IMR-90 (cell line): ENCODE results near the gene LENEP. TPM values are rescaled to one million over a fixed set of nuclear protein-coding genes. Genes with fewer than 3 reads are reported as not detected.

Source experiments
- ATAC-seq: fragments of 200-7000 bp; cut with Tn5 transposase; 2 replicates; pipeline ENCODE4 v1.9.1; 2020; ENCODE audit warnings: low read depth, mild to moderate bottlenecking, moderate library complexity
- BruUV-seq: library from RNA; stranded (reverse); fragments of 400-500 nt; replicated peaks from 2 replicates; lab custom pipeline; 2021; lab: Mats Ljungman, UMichigan
- CTCF ChIA-PET: fragments of 300-600 bp; formaldehyde crosslinking; extraction: SDS; loops from one replicate; lab custom pipeline; 2021; ENCODE audit warnings: antibody characterized with exemption; lab: Yijun Ruan, JAX
- POLR2A ChIA-PET: fragments of 300-600 bp; sonication (Branson Sonifier 250); formaldehyde crosslinking; loops from one replicate; lab custom pipeline; 2022; ENCODE audit warnings: antibody characterized with exemption; ENCODE audit not compliant: unreplicated experiment; lab: Charles Lee
- DNase-seq: peaks from one replicate; pipeline ENCODE4 v3.0.0; 2013
- H2AFZ ChIP-seq: replicated peaks from 2 replicates; pipeline ENCODE3; 2013; ENCODE audit warnings: low read length, mild to moderate bottlenecking; ENCODE audit not compliant: poor library complexity
- H2AK5ac ChIP-seq: 2 replicates; pipeline ENCODE4 v1.6.1; 2013; ENCODE audit warnings: low read depth, low read length, inconsistent platforms
- H2AK9ac ChIP-seq: replicated peaks from 2 replicates; pipeline ENCODE3; 2013; ENCODE audit warnings: mild to moderate bottlenecking, low read depth, low read length, moderate library complexity; ENCODE audit not compliant: poor library complexity
- H2BK120ac ChIP-seq: 2 replicates; pipeline ENCODE4 v1.6.1; 2013; ENCODE audit warnings: low read depth, low read length, inconsistent platforms
- H2BK15ac ChIP-seq: 3 replicates; pipeline ENCODE4 v1.6.1; 2013; ENCODE audit warnings: low read depth, low read length, inconsistent platforms
- H2BK20ac ChIP-seq: 2 replicates; pipeline ENCODE4 v1.6.1; 2013; ENCODE audit warnings: low read depth, mild to moderate bottlenecking, inconsistent platforms, low read length, moderate library complexity
- H2BK5ac ChIP-seq: 2 replicates; pipeline ENCODE4 v1.6.1; 2013; ENCODE audit warnings: mild to moderate bottlenecking, low read depth, low read length, inconsistent platforms; ENCODE audit not compliant: poor library complexity, severe bottlenecking
- H3K14ac ChIP-seq: replicated peaks from 2 replicates; pipeline ENCODE4 v1.6.1; 2013; ENCODE audit warnings: low read depth, low read length, inconsistent platforms
- H3K18ac ChIP-seq: 2 replicates; pipeline ENCODE4 v1.6.1; 2013; ENCODE audit warnings: low read depth, low read length, control low read depth
- H3K23ac ChIP-seq: 2 replicates; pipeline ENCODE4 v1.6.1; 2013; ENCODE audit warnings: low read depth, low read length, inconsistent platforms
- H3K27ac ChIP-seq: 2 replicates; pipeline ENCODE4 v1.5.1; 2013; ENCODE audit warnings: mild to moderate bottlenecking, control low read depth, low read length; ENCODE audit not compliant: insufficient read depth
- H3K27me3 ChIP-seq: 2 replicates; pipeline ENCODE4 v1.6.1; 2013; ENCODE audit warnings: low read length; ENCODE audit not compliant: control insufficient read depth, insufficient read depth
- H3K36me3 ChIP-seq: 2 replicates; pipeline ENCODE4 v1.6.1; 2013; ENCODE audit warnings: low read length, mixed read lengths; ENCODE audit not compliant: control insufficient read depth, insufficient read depth
- H3K4ac ChIP-seq: 2 replicates; pipeline ENCODE4 v1.6.1; 2013; ENCODE audit warnings: low read depth, low read length, inconsistent platforms
- H3K4me1 ChIP-seq: 2 replicates; pipeline ENCODE4 v1.6.1; 2013; ENCODE audit warnings: low read length, mixed read lengths; ENCODE audit not compliant: control insufficient read depth, insufficient read depth
- H3K4me2 ChIP-seq: 2 replicates; pipeline ENCODE4 v1.6.1; 2013; ENCODE audit warnings: low read depth, mild to moderate bottlenecking, control low read depth, low read length, moderate library complexity
- H3K4me3 ChIP-seq: 2 replicates; pipeline ENCODE4 v1.5.1; 2013; ENCODE audit warnings: low read depth, mild to moderate bottlenecking, control low read depth, low read length, moderate library complexity; ENCODE audit not compliant: insufficient read depth
- H3K56ac ChIP-seq: 2 replicates; pipeline ENCODE4 v1.6.1; 2013; ENCODE audit warnings: low read length, inconsistent platforms; ENCODE audit not compliant: insufficient read depth; ENCODE audit errors: extremely low read depth
- H3K79me1 ChIP-seq, 2 experiments: 2 replicates each; pipeline ENCODE4 v1.6.1; 2013; ENCODE audit warnings: low read length in 2 of 2, inconsistent platforms in 1 of 2, low read depth in 1 of 2
- H3K9ac ChIP-seq: 2 replicates; pipeline ENCODE4 v1.6.1; 2013; ENCODE audit warnings: low read depth, low read length, control low read depth
- H3K9me1 ChIP-seq: 2 replicates; pipeline ENCODE4 v1.6.1; 2013; ENCODE audit warnings: low read length, inconsistent platforms; ENCODE audit not compliant: insufficient read depth
- H3K9me3 ChIP-seq: 2 replicates; pipeline ENCODE4 v1.6.1; 2013; ENCODE audit warnings: low read length; ENCODE audit not compliant: control insufficient read depth, insufficient read depth
- H4K20me1 ChIP-seq: 2 replicates; pipeline ENCODE4 v1.6.1; 2013; ENCODE audit warnings: low read length, inconsistent platforms; ENCODE audit not compliant: insufficient read depth
- H4K5ac ChIP-seq: 2 replicates; pipeline ENCODE4 v1.6.1; 2013; ENCODE audit warnings: mild to moderate bottlenecking, low read depth, low read length, control low read depth
- H4K8ac ChIP-seq, 2 experiments: 2 replicates each; pipeline ENCODE4 v1.6.1; 2013; ENCODE audit warnings: low read depth in 2 of 2, low read length in 2 of 2, control low read depth in 1 of 2, inconsistent platforms in 1 of 2
- H4K91ac ChIP-seq: 2 replicates; pipeline ENCODE4 v1.6.1; 2013; ENCODE audit warnings: low read depth, low read length, inconsistent platforms; ENCODE audit not compliant: insufficient read depth
- CEBPB ChIP-seq: IDR thresholded peaks from 2 replicates; pipeline ENCODE4 v1.6.1; 2012; ENCODE audit warnings: low read depth, low read length, improper control_type of control experiment
- CTCF ChIP-seq: conservative IDR thresholded peaks from 2 replicates; pipeline ENCODE4 v1.5.1; 2012; ENCODE audit warnings: mild to moderate bottlenecking, low read depth, low read length, improper control_type of control experiment
- USF2 ChIP-seq: fragments of 150-350 bp; IDR thresholded peaks from 2 replicates; pipeline ENCODE4 v1.6.1; 2017; ENCODE audit warnings: mild to moderate bottlenecking, antibody characterized with exemption, low read length, low read depth
- WGBS, 2 experiments: methylation state at CpG; one replicate each; pipeline versions ENCODE4 v1.1.5 to v1.1.7; 2013; ENCODE audit warnings: missing lambda C conversion rate in 2 of 2; ENCODE audit not compliant: insufficient read length in 1 of 2; ENCODE audit errors: extremely low coverage in 2 of 2; 5-methylcytosine and 5-hydroxymethylcytosine counted together
- dilution Hi-C: fragments of 300-500 bp; cut with HindIII; formaldehyde crosslinking; loops from one replicate; pipeline ENCODE4 v1.14.3; 2018; ENCODE audit warnings: low sequenced_read_pairs; ENCODE audit not compliant: unreplicated experiment
- in situ Hi-C: fragments of 300-500 bp; cut with MboI; formaldehyde crosslinking; loops from 3 replicates; pipeline ENCODE4 v1.14.3; 2019; ENCODE audit warnings: low sequenced_read_pairs, inconsistent platforms, mixed read lengths
- intact Hi-C: fragments of 100-400 bp; cut with micrococcal nuclease; formaldehyde crosslinking; loops from 2 replicates; pipeline ENCODE4 v1.10.0; 2022
- polyA plus RNA-seq, 3 experiments: library from polyadenylated mRNA; depleted of rRNA; stranded (reverse); fragments of >200 nt; gene quantifications; 2 replicates each; pipeline ENCODE4 v1.2.3, GENCODE V29; 2012; ENCODE audit warnings: low replicate concordance in 1 of 3
- total RNA-seq: library from RNA; depleted of rRNA; stranded (reverse); fragments of >200 nt; gene quantifications from 2 replicates; pipeline ENCODE4 v1.2.3, GENCODE V29; 2012

LENEP gene
- total and polyA plus RNA-seq, 2 of the 4 experiments (the other 2 are of a cell fraction) = not detected

DNA sequence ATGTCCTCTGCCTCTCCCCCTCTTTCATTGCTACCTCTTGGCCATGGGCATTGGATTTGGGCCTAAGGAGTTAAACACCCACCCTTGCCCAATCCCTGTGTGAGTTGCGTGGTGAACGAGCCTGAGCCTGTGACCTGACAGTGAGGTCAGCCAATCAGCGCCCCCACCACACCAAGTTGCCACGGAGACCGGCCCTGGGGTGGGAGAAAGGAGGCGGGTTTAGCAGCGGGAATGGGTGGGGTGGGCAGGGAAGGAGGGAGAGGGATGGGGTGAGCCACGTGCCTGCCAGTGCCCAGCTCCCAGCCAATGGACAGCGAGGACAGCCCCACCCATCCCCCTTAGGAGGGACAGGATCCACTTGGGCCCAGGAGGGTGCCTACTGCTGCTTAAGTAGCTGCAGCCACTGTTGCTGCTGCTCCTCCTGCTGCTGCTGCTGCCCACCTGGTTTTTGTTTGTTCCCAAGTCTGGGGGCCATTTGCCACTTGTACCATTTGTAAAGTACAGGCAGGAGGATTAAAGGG lies 18.7 kb downstream of the LENEP start:
- no peak overlapping the region for H4K5ac ChIP-seq
- peaks cover 19% of the 10 kb centered on the region for H4K20me1 ChIP-seq
- ATAC-seq (peak; percentile 67), DNase-seq (no peak)
- H3K18ac ChIP-seq = no peak overlapping the region
- dilution Hi-C loops (no loop called here), in situ Hi-C loops (no loop called here), intact Hi-C loops (no loop called here)
- H2BK120ac ChIP-seq = no peak overlapping the region
- no peak overlapping the region for H3K4me2 ChIP-seq
- no TSS peak for BruUV-seq
- H3K79me1 ChIP-seq = peaks cover 0 to 29% of the 10 kb centered on the region in 2 experiments; a peak in 2 of 4 replicates
- peaks cover 5% of the 10 kb centered on the region; the same call in 1 of the 2 replicates for H3K4me1 ChIP-seq
- ChIA-PET CTCF (no interaction called here), POLR2A (no interaction called here)
- no CpG with 5 or more reads among the region's 9 CpGs for WGBS, 2 experiments
- H2AFZ ChIP-seq = no peak overlapping the region
- H2AK9ac ChIP-seq = no peak overlapping the region
- H2BK20ac ChIP-seq = no peak overlapping the region
- no peak overlapping the region for H3K4me3 ChIP-seq
- H3K36me3 ChIP-seq = peaks cover 24% of the 10 kb centered on the region
- no peaks in the 10 kb centered on the region; the same call in 1 of the 2 replicates for H3K9me1 ChIP-seq
- no peak overlapping the region for H3K23ac ChIP-seq
- H4K91ac ChIP-seq = no peak overlapping the region
- no peak overlapping the region for H3K9ac ChIP-seq
- H2BK15ac ChIP-seq = no peak overlapping the region
- no peak overlapping the region for H4K8ac ChIP-seq
- H3K4ac ChIP-seq = no peak overlapping the region
- no peaks in the 10 kb centered on the region for H3K27me3 ChIP-seq
- H3K56ac ChIP-seq = no peak overlapping the region
- H3K14ac ChIP-seq = no peak overlapping the region
- H3K27ac ChIP-seq = no peak overlapping the region
- peak overlapping the region; percentile 46; the same call in 1 of the 2 replicates for H2AK5ac ChIP-seq
- no peaks in the 10 kb centered on the region for H3K9me3 ChIP-seq
- 0 out of 2 replicates have a peak, but pooled peaks have one; percentile 4 for TF ChIP-seq CEBPB
- peak; percentile 48; the same call in 1 of the 2 replicates for TF ChIP-seq USF2
- no peak for TF ChIP-seq CTCF
- no peak overlapping the region for H2BK5ac ChIP-seq
